HG02610 (cell line): ENCODE data around the gene PIEZO2.

ENCODE experiments used
- ATAC-seq: cut with Tn5 transposase; IDR thresholded peaks from one replicate; pipeline ENCODE4 v1.9.1; 2021; ENCODE audit warnings: mild to moderate bottlenecking, moderate library complexity; ENCODE audit not compliant: unreplicated experiment

The PIEZO2 gene

GRCh38 chr18:11034884-11035283 is 114.5 kb downstream of the PIEZO2 start:
- peak; percentile 85 for ATAC-seq

- ATAC-seq = no peak
Measured at GRCh38 chr18:11033503-11033902, 115.9 kb downstream of the PIEZO2 start.

GRCh38 chr18:11031966-11032365 is 117.4 kb downstream of the PIEZO2 start:
- no peak for ATAC-seq

GRCh38 chr18:11029021-11029420 is 120.3 kb downstream of the PIEZO2 start:
- no peak for ATAC-seq

GRCh38 chr18:11027862-11028261 is 121.5 kb downstream of the PIEZO2 start:
- ATAC-seq = peak; percentile 93

- ATAC-seq = no peak
Measured at GRCh38 chr18:11025671-11026070, 123.7 kb downstream of the PIEZO2 start.

- no peak for ATAC-seq
Measured at GRCh38 chr18:11024928-11025669, 124.3 kb downstream of the PIEZO2 start.

GRCh38 chr18:11021477-11021876 is 127.9 kb downstream of the PIEZO2 start:
- peak; percentile 52 for ATAC-seq

- peak; percentile 27 for ATAC-seq
Measured at GRCh38 chr18:11020877-11021414, 128.4 kb downstream of the PIEZO2 start.

- ATAC-seq = no peak
Measured at GRCh38 chr18:11020161-11020853, 129.1 kb downstream of the PIEZO2 start.

- peak; percentile 48 for ATAC-seq
Measured at GRCh38 chr18:11019295-11020105, 129.9 kb downstream of the PIEZO2 start.

- no peak for ATAC-seq
Measured at GRCh38 chr18:11009869-11010268, 139.5 kb downstream of the PIEZO2 start.

GRCh38 chr18:11009147-11009546 is 140.2 kb downstream of the PIEZO2 start:
- ATAC-seq = no peak

GRCh38 chr18:11008505-11008904 is 140.9 kb downstream of the PIEZO2 start:
- no peak for ATAC-seq

- peak; percentile 65 for ATAC-seq
Measured at GRCh38 chr18:11005528-11005927, 143.8 kb downstream of the PIEZO2 start.

GRCh38 chr18:11004951-11005350 is 144.4 kb downstream of the PIEZO2 start:
- ATAC-seq = no peak

- peak; percentile 53 for ATAC-seq
Measured at GRCh38 chr18:11004294-11004693, 145.1 kb downstream of the PIEZO2 start.

GRCh38 chr18:11002796-11003195 is 146.6 kb downstream of the PIEZO2 start:
- no peak for ATAC-seq

- no peak for ATAC-seq
Measured at GRCh38 chr18:11002277-11002676, 147.1 kb downstream of the PIEZO2 start.

- no peak for ATAC-seq
Measured at GRCh38 chr18:11000071-11000470, 149.3 kb downstream of the PIEZO2 start.

GRCh38 chr18:10997885-10998284 is 151.5 kb downstream of the PIEZO2 start:
- no peak for ATAC-seq
